Subcutaneous adipose tissue (tissue), 4 donors: ENCODE results near the gene NTM. TPM values are rescaled to one million over a fixed set of nuclear protein-coding genes. Genes with fewer than 3 reads are reported as not detected.

ENCODE experiments used
- total RNA-seq, 4 donors: library from RNA; depleted of rRNA; stranded (reverse); fragments of >200 nt; gene quantifications; one replicate each; pipeline ENCODE4 v1.1.0, GENCODE V29; 2016
- TF ChIP-seq, protein P1 (sequence below): fragments of 450-650 bp; IDR thresholded peaks from one replicate; pipeline ENCODE4 v1.5.1; 2016; ENCODE audit warnings: low read depth, mild to moderate bottlenecking, control low read depth, antibody characterized with exemption, moderate library complexity

NTM gene
- total RNA-seq, 4 donors from 2014 or later, result 1.5 to 5.7 (median 1.7) TPM

DNA sequence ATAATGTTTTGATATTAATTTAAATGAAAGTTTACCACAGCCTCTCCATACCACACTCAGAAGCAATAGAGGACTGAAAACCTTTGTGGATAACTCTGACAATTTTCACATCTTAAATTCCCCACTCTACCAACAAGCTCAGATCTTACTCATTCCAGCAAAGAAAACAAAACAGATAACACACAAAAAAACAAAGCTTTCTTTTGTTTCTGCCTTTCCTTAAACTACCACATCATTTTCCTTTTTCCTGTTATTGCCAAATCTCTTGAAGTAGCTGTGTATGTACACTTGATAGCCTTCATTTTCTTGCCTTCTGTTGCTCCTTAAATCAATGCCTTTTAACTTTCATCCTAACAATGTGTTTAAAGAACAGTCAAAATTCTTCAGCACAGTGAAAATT lies 484.9 kb downstream of the NTM start:
- TF ChIP-seq, protein P1, sequence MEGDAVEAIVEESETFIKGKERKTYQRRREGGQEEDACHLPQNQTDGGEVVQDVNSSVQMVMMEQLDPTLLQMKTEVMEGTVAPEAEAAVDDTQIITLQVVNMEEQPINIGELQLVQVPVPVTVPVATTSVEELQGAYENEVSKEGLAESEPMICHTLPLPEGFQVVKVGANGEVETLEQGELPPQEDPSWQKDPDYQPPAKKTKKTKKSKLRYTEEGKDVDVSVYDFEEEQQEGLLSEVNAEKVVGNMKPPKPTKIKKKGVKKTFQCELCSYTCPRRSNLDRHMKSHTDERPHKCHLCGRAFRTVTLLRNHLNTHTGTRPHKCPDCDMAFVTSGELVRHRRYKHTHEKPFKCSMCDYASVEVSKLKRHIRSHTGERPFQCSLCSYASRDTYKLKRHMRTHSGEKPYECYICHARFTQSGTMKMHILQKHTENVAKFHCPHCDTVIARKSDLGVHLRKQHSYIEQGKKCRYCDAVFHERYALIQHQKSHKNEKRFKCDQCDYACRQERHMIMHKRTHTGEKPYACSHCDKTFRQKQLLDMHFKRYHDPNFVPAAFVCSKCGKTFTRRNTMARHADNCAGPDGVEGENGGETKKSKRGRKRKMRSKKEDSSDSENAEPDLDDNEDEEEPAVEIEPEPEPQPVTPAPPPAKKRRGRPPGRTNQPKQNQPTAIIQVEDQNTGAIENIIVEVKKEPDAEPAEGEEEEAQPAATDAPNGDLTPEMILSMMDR, result no peak

DNA sequence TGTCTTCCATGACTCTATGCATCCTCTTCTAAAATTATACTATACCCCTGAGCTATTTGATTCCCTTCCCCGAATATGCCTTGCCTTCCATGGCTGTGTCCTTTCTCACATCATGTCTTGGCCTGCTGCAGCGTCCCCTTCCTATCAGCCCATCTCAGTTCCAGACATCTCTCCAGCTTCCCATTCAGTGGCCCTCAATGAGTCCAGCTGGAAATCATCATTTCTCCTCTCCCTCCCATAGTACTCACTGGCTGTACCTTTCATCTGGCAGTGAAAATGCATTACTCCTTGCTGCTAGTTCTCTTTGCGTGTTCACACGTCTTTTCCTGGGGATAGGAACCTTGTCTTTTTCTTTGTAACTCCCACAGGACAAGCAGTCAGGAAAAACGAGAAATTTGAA lies 486.8 kb downstream of the NTM start:
- TF ChIP-seq, protein P1, result no peak

DNA sequence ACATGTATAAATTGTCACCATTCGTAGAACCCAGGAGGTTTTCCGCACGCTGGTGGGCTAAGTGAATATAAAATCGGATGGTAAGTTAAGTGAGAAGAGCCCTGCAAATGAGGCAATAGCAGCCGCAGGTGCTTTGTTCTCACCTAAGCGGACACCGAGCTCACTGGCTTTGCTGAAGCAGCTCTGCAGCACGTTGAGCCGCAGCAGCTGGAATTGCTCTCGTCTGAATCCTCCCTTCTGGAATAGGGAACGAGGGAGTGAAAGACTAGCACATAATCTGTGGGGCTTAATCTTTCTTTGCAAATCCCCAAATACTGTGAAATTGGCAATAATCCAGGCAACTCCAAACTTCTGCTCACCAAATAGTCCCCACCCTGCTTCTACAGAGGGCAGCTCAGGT lies 488.1 kb downstream of the NTM start:
- TF ChIP-seq, protein P1, result no peak

DNA sequence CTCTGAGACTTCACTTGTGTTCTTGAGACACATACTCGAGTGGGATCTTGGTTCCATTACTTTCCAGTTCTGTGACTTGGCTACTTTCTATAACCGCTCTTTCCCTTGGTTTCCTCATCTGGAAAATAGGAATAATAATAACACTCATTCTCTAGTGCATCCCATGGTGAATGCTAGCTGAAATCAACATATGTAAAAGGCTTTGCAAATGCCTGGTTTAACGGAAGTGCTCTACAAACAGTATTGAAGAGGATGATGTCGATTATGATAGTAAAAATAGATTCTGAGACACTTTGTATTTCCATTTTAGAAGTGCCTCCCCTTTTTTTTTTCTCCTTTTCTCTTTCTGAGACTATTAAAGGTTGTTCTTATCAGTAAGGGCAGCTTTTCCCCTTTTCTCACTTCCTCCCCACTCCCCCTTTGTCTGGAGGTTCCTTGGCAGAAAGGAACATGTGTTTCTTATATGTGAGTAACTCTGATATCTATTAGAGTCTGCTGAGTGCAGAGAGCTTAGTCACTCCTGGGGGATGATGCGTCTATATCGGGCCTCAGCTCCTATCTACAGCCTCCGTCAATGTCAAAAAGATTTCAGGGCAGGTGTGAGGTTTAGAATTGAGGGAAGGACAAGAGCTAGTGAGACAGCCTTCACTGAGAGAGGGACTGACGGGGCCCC lies 489.3 kb downstream of the NTM start:
- TF ChIP-seq, protein P1, result no peak

DNA sequence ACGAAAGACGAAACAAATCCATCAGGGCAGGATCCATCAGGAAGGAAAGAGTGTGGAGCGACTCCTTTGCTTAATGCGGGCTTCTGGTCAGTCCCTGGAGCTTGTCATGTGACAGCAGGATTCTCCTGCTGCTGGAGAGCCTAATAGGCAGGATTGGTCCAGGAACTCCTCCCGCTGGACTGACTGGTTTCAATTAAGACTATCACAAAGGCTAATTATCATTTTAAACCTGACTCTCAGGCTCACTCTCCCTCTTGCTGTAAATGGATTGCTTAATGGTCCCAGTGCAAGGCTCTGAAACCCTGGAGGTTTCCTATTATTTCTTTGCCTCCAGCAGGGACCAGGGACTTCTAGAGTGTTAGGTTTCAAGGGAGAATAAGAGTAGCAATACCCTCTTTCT lies 493.8 kb downstream of the NTM start:
- TF ChIP-seq, protein P1, result no peak

DNA sequence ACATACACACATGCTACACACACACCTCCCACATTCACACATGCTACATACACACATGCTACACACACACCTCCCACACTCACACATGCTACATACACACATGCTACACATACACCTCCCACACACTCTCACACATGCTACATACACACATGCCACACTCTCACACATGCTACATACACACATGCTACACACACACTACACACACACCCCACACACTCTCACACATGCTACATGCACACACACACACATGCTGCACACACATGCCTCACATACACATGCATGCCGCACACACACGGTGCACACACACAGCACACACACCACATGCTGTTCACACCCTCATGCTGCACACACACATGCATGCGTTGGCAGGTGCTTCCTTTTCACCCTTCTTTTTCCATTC lies 495.4 kb downstream of the NTM start:
- TF ChIP-seq, protein P1, result no peak

DNA sequence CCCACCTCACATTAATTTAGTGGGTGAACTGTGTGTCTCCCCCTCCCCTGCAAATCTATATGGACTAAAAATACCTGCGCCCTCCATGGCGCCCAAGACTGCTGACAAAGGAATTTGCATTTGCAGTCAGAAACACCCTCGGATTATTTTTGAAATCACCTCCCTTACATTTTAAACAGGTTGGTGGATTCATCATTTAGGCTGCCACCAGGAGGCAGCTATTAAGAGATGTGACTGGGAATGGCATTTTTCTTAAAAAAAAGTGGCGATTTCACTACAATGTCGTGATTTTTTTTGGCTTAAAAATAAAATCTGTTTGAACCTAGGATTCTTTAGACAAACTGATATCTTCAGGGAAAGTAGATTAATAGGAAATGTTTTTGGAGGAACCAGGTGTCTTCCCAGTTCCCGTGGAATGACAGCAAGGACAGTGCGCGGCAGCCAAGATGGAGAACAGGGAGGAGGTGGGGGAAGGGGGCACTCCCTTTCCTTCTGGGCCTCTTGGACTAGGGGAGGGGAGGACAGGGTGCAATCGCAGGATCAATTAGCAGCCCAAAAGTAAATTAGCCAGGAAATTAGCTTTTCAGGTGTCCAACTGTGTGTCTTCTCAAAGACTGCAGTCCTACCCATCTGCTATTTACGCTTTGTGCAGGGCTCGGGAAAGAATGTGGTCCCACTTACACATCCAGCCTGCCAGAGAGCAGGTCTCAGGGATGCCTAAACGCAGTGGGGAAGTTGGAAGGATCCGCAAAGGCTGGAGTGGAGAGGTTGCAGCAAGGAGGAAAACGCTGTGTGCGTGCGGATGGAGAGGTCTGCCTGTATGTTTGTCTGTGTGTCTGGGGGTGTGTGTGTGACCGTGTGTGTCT lies 496.4 kb downstream of the NTM start:
- TF ChIP-seq, protein P1, result no peak
